ENCODE data around the gene FAM120A.
A peak's percentile ranks its signal among the peaks of the same experiment; 100 is the strongest.
"Not testable (repeated sequence)": the region's sequence is repeated elsewhere in the genome, so short reads cannot be mapped to it uniquely, and the experiment has no call there.

FAM120A gene, protein sequence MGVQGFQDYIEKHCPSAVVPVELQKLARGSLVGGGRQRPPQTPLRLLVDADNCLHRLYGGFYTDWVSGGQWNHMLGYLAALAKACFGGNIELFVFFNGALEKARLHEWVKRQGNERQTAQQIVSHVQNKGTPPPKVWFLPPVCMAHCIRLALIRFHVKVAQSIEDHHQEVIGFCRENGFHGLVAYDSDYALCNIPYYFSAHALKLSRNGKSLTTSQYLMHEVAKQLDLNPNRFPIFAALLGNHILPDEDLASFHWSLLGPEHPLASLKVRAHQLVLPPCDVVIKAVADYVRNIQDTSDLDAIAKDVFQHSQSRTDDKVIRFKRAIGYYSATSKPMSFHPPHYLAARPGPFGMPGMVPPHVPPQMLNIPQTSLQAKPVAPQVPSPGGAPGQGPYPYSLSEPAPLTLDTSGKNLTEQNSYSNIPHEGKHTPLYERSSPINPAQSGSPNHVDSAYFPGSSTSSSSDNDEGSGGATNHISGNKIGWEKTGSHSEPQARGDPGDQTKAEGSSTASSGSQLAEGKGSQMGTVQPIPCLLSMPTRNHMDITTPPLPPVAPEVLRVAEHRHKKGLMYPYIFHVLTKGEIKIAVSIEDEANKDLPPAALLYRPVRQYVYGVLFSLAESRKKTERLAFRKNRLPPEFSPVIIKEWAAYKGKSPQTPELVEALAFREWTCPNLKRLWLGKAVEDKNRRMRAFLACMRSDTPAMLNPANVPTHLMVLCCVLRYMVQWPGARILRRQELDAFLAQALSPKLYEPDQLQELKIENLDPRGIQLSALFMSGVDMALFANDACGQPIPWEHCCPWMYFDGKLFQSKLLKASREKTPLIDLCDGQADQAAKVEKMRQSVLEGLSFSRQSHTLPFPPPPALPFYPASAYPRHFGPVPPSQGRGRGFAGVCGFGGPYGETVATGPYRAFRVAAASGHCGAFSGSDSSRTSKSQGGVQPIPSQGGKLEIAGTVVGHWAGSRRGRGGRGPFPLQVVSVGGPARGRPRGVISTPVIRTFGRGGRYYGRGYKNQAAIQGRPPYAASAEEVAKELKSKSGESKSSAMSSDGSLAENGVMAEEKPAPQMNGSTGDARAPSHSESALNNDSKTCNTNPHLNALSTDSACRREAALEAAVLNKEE

DNA sequence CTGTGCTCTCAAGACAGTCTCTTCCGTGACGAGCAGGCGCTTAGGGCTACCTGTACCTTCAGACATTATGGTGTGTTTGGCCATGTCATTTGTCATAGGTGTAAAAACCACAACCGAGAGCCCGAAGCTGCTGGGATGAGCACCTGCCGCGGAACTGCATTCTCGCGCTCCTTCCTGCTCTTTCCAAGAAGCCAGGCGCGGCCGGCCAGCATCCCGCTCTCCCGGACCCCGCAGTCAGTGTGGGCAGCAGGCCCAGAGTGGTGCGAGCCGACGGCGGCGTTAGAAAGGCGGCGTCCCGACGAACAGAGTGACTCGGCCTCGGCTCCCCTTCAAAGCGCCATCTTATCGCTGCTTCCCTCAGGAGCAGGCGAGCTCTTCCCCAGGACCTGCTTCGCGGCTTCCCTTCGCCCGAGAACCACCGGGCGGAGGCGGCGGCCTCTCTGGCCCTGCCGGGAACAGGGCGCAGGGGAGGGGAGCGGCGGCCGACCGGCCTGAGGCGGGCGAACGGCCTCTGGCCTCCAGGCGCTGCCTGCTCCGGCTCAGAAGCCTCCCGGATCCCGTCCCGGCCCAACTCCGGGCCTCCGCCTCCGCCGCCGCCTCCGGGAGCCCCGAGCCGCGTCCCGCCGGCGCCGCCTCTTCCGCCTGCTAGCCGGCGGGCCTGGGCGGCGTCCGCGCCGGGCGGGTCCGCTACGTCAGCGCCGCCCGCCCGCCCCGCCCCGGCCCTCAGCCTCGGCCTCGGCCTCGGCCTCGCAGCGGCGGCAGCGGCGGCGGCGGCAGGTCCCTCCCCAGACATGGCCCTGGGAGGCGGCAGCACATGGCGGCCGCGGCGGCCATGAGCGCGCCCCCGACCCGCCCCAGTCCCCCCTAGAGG lies at the start of gene FAM120A:
FAM120A (plus strand) TSS at position 741 of the 871 bp plus-strand sequence. CDS start 231 bp downstream, outside the sequence.
- peak; percentile 35 to 46 for DNase-seq (ENCODE audit: low read depth in 1 of 2, low spot score in 1 of 2)

DNA sequence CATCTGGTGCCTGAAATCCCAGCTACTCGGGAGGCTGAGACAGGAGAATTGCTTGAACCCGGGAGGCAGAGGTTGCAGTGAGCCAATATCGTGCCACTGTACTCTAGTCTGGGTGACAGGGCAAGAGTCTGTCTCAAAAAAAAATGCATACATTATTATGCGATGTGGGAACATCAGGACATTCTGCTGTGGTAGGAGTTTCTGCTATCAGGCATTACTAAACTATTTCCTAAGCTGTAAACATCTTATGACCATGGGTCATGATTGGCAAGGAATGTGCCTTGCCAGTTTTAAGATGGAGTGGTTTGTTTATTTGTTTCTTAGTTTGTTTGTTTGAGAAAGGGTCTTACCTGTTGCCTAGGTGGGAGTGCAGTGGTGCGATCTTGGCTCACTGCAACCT lies 45.1 kb upstream of the FAM120A start:
- no peak for DNase-seq (ENCODE audit: low read depth in 1 of 2, low spot score in 1 of 2)

- DNase-seq (ENCODE audit: low read depth in 1 of 2, low spot score in 1 of 2) = no peak
Measured at GRCh38 chr9:93413530-93413929, 38.0 kb upstream of the FAM120A start.

DNA sequence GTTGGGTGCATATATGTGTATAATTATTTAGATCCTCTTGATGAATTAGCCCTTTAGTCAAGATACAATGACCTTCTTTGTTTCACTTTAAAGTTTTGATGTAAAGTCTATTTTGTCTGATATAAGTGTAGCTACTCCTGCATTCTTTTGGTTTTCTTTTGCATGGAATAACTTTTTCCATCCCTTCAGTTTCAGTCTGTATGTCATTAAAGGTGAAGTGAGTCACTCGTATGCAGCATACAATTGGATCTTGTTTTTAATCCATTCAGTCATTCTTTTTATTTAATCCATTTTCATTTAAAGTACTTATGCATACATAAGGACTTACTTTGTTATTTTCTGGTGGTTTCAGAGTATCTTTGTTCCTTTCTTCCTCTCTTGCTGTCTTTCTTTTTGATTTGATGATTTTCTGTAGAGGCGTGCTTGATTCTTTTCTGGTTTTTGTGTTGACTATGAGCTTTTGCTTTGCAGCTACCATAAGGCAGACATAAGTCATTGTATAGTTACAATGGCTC lies 36.3 kb upstream of the FAM120A start:
- DNase-seq (ENCODE audit: low read depth in 1 of 2, low spot score in 1 of 2) = no peak

- no peak for DNase-seq (ENCODE audit: low read depth in 1 of 2, low spot score in 1 of 2)
Measured at GRCh38 chr9:93416530-93417235, 34.8 kb upstream of the FAM120A start.

- no peak for DNase-seq (ENCODE audit: low read depth in 1 of 2, low spot score in 1 of 2)
Measured at GRCh38 chr9:93417538-93417937, 33.9 kb upstream of the FAM120A start.

- no peak for DNase-seq (ENCODE audit: low read depth in 1 of 2, low spot score in 1 of 2)
Measured at GRCh38 chr9:93419023-93419422, 32.5 kb upstream of the FAM120A start.

GRCh38 chr9:93422977-93423616 lies 28.4 kb upstream of the FAM120A start:
- DNase-seq (ENCODE audit: low read depth in 1 of 2, low spot score in 1 of 2) = no peak

DNA sequence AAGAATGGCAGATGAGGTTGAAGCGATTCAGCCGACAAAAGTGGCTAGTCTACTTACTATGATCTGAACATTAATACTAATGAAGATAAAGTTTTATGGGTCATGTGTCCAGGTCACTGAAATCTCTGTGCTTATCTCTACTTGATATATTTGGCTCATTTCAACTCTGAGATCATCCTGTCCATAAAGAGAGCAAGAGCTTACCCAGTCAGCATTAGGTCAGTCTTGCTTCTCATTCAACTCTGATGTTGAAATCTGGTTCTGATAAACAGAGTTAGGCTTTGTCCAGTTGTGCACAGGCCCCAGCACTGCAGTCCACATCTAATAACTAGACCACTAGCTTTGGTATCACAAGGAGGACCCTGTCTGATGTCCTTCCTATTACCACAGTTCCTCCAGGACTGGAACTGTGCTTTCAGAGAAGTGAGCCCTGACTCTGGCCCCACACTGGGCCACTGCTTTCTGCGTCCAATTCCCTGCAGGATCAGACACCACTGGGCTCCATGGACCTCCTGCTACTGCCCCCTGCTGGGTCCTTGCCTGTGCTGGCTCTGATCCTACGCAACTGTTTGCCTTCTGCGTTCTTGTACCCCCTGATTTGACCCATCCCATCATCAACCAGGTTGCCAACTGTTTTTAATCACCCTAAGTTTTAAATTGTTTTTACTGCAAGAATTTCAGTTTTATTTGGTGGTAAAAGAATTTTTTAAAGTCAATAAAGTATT lies 23.7 kb upstream of the FAM120A start:
- DNase-seq (ENCODE audit: low read depth in 1 of 2, low spot score in 1 of 2) = no peak

DNA sequence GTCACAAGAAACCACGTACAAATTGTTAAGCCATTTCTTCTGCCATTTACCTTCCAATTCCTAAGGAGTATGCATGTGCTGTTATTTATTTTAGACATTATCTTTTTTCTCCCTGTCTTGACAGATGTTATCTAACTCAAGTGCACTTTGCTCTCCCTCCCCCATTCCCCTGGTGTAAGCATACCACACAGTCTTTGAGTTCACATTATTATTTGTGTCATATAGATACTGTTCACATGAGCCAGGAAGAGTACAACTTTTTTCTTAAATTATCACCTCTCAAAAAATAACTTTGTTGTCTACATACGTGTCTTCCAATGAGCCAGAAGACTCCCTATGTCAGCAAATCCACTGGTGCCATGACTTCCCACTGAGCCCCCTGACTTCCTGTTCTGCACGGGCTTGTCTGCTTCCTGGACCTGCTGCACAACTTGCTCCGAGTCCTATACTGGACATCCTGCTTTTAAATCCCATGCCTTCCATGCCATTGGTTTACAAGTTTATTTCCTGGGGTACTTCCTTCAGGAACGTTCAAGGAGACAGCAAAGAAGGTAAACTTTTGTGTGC lies 19.9 kb upstream of the FAM120A start:
- no peak for DNase-seq (ENCODE audit: low read depth in 1 of 2, low spot score in 1 of 2)

DNA sequence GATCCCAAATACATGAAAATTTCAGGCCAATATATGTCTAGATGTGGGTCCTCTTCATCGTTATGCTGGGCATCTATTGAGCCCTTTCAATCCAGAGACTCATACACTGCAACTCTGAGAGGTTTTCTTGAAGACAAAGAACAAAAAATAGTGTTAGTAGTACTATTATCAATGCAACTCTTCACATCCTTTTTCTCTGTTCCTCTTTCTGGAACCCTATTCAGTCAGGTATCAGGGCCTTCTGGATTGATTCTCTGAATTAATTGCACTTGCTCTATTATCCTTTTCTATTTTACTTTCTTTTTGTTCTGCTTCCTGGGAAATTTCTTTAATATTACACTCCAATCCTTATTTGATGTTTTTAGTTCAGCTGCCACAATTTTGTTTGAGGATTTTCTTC lies 18.5 kb upstream of the FAM120A start:
- no peak for DNase-seq (ENCODE audit: low read depth in 1 of 2, low spot score in 1 of 2)

- no peak for DNase-seq (ENCODE audit: low read depth in 1 of 2, low spot score in 1 of 2)
Measured at GRCh38 chr9:93434056-93434455, 17.4 kb upstream of the FAM120A start.

DNA sequence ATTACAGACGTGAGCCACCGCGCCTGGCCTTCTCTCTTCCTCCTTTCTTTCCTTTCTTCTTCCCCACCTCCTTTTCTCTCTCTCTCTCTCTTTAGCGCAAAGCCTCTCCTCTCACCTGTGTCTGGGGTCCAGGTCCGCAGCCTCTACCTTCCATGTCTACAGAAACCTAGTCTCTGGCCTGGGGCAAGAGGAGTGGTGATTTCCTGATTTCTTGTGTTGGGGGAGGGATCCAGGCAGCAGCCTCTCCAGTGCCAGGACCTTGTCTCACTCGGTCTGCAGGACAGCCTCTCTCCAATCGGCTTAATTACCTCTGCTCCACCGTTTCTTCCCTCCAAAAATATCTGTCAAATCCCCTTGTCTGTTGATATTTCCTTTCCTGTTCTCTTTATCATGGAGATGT lies 16.1 kb upstream of the FAM120A start:
- DNase-seq (ENCODE audit: low read depth in 1 of 2, low spot score in 1 of 2) = no peak

DNA sequence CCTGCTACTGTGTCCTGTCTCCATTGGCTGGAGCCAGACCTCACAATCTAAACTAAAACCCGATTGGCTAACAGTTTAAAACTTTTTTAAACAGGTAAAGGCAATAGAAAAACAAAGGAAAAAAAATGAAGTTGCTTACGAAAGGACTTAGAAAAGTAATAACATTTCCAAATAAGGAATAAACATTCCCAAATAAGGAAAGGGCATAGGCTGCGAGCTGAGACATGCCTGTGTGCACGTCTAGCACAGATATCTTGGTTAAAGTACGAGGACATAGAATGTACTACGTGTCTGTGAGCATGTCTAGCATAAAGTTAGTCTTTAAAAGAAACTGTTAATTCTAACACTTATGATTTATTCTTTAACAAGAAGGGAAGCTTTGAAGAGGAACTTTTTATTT lies 15.3 kb upstream of the FAM120A start:
- DNase-seq (ENCODE audit: low read depth in 1 of 2, low spot score in 1 of 2) = no peak

DNA sequence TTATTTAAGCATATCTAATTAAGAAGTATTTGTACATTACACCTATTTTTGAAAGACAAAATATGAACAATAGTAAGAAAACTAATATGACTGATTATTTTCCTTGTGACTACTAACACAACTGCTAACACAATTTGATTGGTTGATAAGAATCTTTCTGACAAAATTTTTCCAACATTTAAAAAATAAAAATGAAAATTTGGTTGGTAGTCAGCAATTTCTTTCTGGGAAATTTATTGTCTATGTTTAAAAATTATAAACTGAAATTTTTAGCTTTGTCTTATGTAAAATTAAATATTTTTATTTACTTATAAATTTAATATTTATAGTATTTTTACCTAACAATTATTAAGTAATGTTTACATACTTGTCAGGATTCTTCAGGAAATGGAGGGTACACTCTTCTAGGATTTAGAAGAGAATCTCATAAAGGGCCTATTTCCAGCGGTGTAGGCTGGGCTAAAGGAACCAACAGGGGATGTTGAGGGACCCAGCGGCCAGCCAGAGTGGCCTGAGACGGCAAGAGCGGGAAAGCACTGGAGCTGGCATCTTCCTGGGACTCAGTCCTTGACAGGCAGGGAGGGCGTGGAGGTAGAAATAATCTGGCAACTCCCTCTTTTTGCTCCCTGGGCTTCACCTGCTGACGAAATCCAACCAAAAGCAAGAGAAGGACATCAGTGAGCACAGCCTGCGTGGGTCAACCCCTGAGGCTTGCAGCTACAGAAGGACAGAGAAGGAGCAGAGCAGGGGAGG lies 14.7 kb upstream of the FAM120A start:
- no peak for DNase-seq (ENCODE audit: low read depth in 1 of 2, low spot score in 1 of 2)

DNA sequence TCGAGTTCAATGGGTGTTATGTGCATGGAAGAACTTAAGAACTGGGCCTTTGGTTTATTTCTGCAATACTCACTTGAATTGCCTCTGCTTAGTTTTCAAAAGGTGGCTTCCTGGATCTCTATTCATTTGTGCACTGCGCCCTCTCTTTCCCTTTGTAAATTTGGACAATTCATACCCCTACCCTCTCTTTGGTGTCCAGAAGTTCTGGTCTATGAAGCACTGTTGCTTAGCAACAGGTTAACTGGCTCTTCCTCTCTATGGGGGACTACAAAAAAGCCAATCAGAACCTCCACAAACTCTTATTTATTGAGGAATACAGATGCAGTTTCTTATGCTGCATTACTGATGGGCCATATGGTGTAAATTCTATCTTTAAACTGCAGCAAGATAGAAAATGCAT lies 13.5 kb upstream of the FAM120A start:
- no peak for DNase-seq (ENCODE audit: low read depth in 1 of 2, low spot score in 1 of 2)

- DNase-seq (ENCODE audit: low read depth in 1 of 2, low spot score in 1 of 2) = not testable (repeated sequence)
Measured at GRCh38 chr9:93439301-93439700, 12.2 kb upstream of the FAM120A start.
